Measurements from ENCODE around the gene RBM28.

Gene RBM28

DNA sequence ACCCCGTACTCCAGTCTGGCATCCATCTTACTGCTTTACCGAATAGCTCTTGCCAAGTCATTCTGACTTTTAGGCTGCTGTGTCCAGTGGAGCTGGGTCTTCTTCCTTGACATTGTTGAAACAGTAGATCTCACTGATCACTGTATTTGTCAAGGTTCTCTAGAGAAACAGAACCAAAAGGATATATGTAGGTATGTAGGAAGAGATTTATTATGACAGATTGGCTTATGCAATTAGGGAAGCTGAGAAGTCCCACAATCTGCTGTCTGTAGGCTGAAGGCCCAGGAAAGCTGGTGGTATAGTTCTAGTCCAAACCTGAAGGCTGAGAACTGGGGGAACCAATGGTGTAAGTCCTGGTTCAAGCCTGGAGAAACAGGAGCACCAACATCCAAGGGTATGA, 29.9 kb upstream of the RBM28 start:
- DNase-seq (ENCODE audit: low read depth in 2 of 2, low spot score in 1 of 2) = no peak

DNA sequence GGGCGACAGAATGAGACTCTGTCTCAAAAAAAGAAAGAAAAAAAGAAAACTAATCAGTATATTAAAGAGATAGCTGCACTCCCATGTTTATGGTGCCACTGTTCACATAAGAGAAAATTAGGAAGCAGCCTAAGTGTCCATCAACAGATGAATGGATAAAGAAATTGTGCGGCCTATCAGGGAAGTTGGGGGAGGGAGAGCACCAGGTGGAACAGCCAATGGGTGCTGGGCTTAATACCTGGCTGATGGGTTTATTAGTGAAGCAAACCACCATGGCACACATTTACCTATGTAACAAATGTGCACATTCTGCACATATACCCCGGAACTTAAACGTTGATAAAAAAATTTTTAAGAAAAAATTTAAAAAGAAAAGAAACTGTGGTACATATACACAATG, 26.8 kb upstream of the RBM28 start:
- DNase-seq (ENCODE audit: low read depth in 2 of 2, low spot score in 1 of 2) = no peak

DNA sequence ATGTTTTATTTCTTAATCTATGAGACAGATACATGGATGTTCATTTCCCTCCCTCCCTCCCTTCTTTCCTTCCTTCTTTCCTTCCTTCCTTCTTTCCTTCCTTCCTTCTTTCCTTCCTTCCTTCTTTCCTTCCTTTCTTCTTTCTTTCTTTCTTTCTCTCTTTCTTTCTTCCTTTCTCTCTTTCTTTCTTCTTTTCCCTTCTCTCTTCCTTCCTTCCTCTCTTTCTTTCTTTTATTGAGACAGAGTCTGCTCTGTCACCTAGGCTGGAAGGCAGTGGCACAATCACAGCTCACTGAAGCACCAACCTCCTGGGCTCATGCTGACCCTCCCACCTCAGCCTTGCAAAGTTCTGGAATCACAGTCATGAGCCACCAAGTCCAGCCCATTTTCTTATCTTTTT, 23.3 kb upstream of the RBM28 start:
- DNase-seq (ENCODE audit: low read depth in 2 of 2, low spot score in 1 of 2) = no peak

DNA sequence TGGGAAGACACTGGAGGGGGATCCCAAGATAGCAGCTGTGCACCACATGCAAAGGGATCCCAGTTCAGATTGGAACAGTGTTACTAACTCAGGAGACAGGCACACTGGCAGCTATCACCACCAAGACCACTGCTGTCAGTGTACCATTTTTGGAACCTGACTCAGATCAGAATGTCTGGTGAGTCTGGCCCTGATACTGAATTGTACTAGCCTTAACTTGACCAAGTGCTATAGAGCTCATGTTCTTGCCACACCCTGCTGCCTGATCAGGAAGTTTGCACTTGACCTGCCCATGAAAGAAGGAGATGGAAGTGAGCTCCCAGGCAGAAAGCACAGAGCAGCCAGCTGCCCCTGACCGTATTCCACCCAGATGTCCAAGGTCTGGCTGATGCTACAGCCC, 22.6 kb upstream of the RBM28 start:
- no peak for DNase-seq (ENCODE audit: low read depth in 2 of 2, low spot score in 1 of 2)

DNA sequence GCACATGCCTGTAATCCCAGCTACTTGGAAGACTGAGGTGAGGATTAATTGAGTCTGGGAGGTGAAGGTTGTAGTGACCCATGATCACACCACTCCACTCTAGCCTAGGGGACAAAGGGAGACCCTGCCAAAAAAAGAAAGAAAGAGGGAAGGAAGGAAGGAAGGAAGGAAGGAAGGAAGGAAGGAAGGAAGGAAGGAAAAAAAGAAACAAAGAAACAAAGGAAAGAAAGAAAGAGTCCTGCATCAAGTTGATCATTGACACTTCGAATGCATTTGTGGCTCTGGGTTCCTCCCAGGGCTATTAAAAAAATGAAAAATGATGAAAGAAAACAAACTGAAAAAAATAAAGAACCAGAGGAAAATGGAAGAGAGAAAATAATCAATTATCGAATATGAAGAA, 21.7 kb upstream of the RBM28 start:
- DNase-seq (ENCODE audit: low read depth in 2 of 2, low spot score in 1 of 2) = no peak

DNA sequence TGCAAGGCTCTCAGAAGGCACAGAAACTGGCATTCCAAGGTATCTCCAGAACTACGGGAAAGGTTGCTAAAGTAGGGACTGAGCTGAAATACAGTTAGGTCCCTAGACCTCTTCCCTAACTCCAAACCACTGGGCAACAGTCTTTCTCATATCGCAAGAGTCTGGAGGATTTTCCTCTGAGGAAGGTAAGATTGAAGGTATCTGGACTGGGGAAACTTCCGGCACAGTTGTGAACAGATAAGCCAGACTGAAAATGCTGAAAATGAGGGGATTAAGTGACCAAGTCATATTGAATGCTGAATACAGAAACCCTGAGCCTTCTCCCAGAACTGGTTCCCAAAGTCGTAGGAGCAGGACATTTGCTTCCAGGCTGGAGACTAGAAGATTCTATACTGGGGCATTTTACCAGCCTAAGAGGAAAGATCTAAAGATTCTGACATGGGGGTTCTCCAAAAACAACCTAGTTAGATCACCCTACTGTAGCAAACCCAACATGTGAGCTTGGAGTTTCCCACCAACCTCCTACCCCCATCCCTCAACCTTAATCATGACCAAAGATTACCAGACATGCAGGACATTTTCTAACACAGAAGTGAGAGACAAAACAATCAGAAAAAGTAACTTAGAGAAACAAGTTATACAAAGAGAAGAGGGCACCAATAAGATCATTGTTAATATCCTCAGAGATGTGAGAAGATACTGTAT, 20.6 kb upstream of the RBM28 start:
- no peak for DNase-seq (ENCODE audit: low read depth in 2 of 2, low spot score in 1 of 2)

DNA sequence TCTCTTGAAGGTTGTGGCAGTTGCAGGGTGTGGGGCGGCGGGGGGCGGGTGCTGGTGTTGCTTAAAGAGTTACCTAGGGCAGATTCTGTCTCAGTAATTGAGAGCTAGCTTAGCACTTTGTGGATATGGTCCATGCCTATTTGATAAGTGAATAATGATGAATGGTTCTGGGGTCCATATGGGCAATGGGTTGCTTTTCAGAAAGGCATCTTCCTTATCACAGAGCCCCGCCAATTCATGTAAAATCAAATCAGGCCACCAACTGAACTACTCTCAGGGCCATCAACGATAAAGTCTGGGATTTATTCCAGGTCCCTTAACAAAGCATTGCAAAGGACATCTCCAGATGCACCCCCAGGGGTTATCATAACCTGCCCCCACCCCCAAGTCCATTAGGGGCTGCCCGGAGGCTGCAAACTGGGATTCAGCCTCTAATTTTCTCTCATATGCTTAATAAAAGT, 19.6 kb upstream of the RBM28 start:
- DNase-seq (ENCODE audit: low read depth in 2 of 2, low spot score in 1 of 2) = no peak

DNA sequence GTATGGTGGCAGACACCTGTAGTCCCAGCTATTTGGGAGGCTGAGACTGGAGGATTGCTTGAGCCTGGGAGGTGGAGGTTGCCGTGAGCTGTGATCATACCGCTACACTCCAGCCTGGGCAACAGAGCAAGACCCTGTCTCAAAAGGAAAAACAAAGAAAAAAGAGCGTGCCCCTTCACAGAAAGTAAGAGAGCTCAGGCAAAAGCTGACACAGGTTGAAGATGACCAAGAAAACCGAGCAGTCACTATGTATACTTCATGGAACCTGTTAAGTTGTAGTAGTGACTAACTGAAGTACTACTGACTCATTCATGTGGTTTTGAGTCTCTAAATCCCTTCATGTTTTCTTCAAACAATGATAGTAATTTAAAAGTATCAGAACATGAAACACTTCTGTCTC, 19.0 kb upstream of the RBM28 start:
- no peak for DNase-seq (ENCODE audit: low read depth in 2 of 2, low spot score in 1 of 2)

DNA sequence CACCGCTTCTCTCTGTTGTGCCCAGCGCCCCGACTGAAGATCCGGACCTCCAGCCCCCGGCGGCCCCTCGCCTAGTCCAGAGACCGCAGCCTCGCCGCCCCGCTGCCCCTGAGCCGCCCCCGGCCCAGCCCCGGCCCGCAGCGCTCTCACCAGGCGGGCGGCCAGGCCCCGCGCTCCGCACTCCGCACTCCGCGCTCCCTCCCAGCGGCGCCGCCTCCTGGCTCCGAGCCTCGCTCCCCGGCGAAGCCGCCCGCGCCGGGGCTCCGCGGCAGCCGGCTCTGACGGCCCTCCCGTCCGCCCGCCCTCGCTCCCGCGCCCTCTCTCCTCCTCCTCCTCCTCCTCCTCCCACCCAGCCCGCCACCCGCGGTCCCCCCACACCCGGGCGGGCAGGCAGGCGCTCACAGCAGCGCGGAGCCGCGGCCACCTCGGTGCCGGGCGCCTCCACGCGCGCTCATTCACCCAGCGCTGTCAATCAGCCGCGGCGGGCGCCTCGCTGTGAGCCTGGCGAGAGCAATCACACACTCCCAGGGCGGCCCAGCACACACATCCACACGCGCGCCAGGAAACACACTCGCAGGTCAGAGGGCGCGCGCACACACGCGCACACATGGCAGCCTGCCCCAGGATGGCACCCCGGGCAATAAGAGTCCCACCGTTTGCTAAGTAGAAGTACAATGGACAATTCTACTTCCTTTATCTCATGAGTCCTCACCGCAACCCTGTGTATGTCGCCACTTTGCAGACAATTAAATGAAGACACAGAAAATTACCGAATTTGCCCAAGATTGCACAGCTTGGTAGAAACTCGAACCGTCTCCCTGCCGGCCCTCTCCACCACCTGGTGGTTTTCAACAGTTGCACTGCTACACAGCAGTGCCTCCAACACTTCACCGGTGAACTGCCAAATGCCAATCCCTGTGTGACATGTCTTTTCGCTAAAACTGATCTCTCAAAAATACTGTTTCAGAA, 18.0 kb upstream of the RBM28 start, which contains the start of gene PRRT4:
Gene PRRT4, minus strand, starts transcription at position 280 of the 969 bp plus-strand sequence.
- peak in 1 of 2 donors; percentile 18 for DNase-seq (ENCODE audit: low read depth in 2 of 2, low spot score in 1 of 2)

DNA sequence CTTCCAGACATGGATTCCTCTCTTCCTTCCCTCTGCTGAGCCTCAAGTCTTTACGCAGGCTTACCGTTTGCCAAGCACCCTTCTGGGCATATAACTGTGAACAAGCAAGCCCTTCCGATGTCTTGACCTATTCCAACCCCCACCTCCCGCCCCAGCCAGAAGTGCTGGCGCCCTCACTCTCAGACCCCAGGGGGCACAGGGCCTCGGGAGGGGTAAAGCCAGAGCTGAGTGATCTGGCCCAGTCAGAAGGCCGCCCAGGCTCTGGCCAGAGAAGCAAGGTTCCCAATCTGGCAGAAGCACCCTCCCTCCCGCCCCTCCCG, 16.6 kb upstream of the RBM28 start:
- no peak for DNase-seq (ENCODE audit: low read depth in 2 of 2, low spot score in 1 of 2)

DNA sequence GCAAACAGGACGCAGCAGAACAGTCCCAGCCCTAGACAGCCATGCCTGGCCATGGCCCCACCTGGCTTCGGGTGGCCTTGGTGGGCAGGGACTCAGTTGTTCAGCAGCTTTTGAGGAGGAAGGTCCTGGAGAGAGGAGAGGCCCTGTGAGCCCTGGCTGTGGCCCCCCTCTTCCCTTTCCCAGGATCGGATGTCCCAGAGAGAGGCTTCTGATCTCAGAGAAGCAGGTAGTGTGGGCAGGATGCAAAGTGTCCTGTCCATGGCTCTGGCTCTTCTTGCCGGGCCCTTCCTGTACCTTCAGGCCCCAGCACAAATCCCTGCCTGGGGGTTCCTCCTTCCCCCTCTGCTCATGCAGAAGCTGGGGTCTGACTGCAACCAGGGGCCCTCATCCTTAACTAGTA, 16.2 kb upstream of the RBM28 start:
- DNase-seq (ENCODE audit: low read depth in 2 of 2, low spot score in 1 of 2) = no peak

DNA sequence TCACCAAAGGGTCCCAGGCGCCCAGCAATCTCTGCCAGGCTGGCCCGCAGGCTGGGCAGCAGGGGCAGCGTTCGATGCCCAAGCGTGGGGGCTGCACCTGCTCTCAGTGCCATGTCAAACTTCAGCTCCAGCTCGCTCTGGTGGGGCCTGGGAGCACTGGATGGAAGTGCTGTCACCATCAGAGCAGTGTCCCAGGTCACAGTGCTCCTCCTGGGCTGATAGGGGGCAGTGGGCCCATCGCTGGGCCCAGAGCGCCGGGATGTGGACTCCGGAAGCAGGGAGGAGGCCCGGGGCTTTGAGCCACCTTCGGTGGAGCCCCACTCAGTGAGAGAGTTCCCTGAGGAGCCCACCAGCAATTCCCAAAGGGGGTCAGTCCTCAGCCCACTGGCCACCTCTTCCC, 15.6 kb upstream of the RBM28 start:
- no peak for DNase-seq (ENCODE audit: low read depth in 2 of 2, low spot score in 1 of 2)

DNA sequence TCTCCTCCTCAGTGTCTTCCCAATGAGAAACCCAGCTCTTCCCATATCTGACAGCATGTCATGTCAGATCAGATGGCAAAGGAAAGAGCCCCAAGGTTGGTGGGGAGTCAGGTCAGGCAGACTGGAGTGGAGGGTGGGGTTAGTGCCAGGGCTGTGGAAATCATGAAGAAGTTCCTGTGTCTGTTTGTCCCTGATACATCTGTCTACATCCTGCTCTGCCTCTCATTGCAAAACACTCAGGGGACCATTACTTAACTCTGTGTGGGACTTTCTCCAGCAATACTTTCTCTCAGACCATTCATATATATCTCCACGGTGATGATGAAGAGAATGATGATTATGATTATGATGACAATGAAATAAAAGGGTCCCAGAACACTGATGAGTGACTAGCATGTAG, 14.5 kb upstream of the RBM28 start:
- no peak for DNase-seq (ENCODE audit: low read depth in 2 of 2, low spot score in 1 of 2)

DNA sequence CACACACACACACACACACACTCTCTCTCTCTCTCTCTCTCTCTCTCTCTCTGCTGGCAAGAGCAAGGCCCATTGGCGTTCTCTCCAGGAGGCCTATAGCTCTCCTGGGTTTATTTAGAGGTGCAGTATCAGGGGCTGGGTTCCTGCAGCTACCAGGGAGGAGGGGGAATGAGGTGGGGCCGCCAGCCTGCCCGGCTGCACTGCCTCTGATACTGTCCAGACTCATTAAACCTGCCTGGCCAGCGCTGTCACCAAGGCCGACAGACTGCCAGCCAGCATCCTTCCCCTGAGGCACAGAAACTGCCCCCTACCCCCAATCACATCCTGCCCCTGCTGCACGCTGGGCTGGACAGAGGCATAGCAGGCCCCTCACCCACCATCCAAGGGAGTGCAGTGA, 13.5 kb upstream of the RBM28 start:
- DNase-seq (ENCODE audit: low read depth in 2 of 2, low spot score in 1 of 2) = no peak

DNA sequence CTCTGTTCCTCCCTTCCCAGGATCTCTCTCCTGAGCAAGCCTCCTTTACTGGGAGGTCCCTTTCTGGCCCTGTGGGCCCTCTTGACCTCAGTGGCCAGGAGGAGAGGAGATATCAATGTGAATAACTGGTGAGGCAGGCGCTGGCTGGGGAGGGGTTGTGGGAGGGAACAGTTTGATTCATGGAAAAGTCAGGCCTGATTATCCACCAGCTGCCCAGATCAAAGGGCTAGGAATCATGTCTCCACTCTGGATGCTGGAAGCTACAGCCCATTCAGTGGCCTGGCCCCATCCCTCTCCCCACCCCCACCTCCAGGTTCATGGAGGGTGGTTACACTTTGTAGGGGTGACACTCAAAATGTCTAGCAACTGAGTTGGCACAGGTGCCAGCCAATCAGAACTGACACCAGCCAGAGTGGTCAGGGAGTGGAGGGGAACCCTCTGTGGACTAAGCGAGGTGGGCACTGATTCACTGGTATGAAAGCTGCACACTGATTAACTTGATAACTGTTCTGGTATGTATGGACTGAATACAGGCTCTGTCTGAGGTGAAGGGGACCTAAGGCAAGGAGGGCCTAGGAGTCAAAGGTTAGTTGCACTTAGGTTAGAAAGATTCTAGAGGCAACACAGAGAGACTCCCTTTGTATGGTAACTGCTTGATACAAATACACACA, 13.0 kb upstream of the RBM28 start:
- no peak for DNase-seq (ENCODE audit: low read depth in 2 of 2, low spot score in 1 of 2)

DNA sequence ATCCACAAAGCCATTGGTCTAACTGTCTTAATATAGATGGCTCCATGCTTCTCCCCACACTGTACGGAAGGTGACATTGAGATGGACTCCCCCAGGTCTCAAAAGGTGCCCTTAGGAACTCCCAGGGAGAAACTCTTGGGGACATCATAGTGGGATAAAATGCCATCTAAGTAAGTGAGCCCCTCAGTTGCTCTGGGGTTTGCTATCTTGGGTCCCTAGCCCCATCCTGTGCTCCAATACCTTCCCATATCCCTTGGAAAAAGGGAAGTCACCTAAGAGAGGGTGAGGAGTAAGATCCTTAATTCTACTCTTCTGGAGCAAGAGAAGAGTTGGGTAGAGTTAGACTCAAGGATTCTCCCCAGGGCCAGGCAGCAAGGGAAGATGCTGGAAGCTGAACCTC, 9.9 kb upstream of the RBM28 start:
- no peak for DNase-seq (ENCODE audit: low read depth in 2 of 2, low spot score in 1 of 2)

DNA sequence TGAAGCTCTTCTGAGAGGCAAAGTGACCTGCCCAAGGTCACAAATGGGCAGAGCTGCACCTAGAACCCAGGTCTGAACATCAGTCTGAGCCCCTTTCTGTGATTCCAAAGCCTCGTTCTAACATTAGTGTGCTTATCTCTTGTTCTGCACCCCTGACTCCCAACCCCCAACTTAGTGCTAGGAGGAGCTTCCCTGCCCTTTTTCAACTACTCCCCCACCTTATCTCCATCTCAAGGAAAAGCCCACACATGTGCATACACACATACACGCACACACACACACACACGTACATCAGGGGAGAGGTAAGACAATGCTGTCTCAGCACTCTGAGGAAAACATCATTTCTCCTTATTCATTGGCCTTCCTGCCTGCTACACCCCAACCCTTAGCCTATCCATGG, 9.5 kb upstream of the RBM28 start:
- no peak for DNase-seq (ENCODE audit: low read depth in 2 of 2, low spot score in 1 of 2)

DNA sequence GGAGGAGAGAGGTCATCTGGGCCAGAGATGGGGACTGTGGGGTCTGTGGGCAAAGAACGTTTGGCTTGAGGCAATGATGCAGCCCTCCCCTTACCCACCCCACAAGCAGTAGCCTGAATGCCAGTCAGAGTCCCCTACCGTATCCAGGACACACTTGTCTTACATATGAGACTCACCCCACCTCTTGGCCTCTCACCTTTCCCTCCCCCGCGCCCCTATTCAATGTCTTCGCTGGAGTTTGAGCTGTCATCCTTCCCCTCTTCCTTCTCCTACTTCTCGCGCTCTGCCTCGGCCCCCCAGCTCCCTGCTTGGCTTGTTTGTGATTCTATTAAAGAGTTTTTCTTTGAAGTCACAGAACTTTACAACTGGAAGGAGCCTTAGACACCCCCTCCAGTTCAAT, 8.9 kb upstream of the RBM28 start:
- DNase-seq (ENCODE audit: low read depth in 2 of 2, low spot score in 1 of 2) = no peak

DNA sequence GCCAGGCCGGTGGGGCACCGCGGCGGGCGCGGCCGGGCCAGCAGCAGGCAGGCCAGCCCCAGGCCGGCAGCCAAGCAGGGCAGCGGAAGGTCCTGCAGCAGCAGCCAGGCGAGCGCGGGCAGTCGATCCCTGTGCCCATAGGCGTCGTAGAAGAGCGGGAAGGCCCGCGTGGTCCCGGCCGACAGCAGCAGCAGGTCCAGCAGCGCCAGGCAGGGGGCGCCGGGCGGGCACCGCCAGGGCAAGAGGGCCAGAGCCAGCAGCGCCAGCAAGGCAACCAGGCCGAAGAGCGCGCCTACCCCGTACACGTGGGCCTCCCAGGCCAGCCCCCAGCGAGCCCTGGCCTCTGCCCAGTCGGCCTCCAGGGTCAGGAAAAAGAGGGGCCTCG, 8.4 kb upstream of the RBM28 start:
- no peak for DNase-seq (ENCODE audit: low read depth in 2 of 2, low spot score in 1 of 2)

DNA sequence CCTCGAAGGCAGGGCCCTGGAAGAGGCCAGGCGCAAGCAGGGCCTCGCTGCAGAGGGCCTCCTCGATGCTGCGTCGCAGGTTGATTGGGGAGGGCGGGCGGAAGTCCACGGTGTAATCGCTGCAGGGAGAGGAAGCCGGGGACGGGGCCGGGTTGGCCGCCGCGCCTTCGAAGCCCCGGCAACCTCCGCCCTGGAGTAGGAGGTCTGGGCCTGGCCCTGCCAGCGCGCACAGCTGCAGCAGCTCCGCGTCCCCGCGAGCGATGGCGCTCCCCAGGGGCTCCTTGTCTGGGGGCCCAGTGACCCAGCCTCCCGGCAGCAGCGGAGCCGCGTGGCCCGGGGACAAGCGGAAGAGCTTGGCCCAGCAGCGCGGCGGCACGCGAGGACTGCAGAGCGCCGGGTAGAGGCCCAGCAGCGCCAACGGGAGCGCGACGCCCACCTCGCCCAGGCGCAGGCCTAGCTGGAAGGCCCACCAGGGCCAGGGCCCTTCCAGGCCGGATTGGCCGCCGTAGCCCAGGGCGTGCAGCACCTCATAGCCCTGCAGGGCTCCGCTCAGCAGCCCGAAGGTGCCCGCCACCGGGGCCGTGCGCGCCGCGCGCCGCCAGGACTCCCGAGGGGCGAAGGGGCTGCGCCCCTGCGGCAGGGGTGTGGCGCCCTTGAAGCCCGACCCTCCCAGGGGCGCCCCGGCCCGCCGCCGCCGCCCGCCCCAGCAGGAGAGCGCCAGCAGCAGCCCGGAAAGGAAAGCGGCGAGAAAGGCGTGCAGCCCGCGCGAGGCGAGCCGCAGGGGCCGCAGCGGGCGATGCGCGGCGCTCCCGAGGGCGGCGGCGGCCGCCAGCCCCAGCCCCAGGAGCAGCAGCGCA, 7.8 kb upstream of the RBM28 start:
- DNase-seq (ENCODE audit: low read depth in 2 of 2, low spot score in 1 of 2) = no peak

DNA sequence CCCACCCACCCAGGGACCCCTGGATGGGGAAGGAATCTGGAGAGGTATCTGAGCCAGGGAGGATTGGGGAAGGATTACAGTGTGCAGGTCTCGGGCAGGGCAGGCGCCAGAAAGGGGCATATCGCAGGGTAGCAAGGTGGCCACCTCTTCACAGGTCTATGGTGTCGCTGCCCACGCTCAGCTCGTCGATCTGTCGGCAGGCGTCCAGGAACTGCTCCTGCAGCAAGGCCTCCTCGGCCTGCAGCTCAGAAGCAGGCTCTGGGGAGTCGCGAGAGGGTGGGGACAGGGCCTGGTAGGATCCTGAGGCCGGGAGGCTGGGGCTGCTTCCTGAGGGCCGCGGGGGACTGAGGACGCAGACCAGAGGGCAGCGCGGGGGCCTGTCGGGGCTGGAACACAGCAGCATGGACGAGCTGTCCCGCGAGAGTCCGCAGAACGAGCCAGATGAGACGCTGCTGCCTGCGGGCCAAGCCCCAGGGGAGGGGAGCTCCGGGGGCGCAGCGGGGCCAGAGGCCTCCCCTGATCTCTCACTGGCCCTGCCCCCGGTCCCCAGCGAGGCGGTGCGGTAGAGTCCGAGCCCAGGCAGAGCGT, 7.1 kb upstream of the RBM28 start:
- DNase-seq (ENCODE audit: low read depth in 2 of 2, low spot score in 1 of 2) = no peak
